GM18868 (cell line): Measurements from ENCODE around the gene TFDP1.

ENCODE experiments used
- ATAC-seq: cut with Tn5 transposase; IDR thresholded peaks from one replicate; pipeline ENCODE4 v1.9.1; 2021; ENCODE audit warnings: mild to moderate bottlenecking, moderate library complexity; ENCODE audit not compliant: unreplicated experiment

The TFDP1 gene

GRCh38 chr13:113657851-113658741 is 73.5 kb downstream of the TFDP1 start, which contains the start of gene ATP4B:
TSS of gene ATP4B (minus strand) at chr13:113658198. CDS start at chr13:113658144, 54 bp downstream.
- no peak for ATAC-seq

- ATAC-seq, result no peak
Observed at GRCh38 chr13:113658836-113659235, 74.3 kb downstream of the TFDP1 start.

GRCh38 chr13:113659337-113659736 is 74.8 kb downstream of the TFDP1 start:
- no peak for ATAC-seq

GRCh38 chr13:113660066-113660465 is 75.5 kb downstream of the TFDP1 start:
- ATAC-seq, result no peak

- no peak for ATAC-seq
Observed at GRCh38 chr13:113661509-113661908, 77.0 kb downstream of the TFDP1 start.

GRCh38 chr13:113663934-113664333 is 79.4 kb downstream of the TFDP1 start:
- no peak for ATAC-seq

GRCh38 chr13:113664751-113665596 is 80.4 kb downstream of the TFDP1 start:
- ATAC-seq, result no peak

GRCh38 chr13:113665597-113666328 is 81.2 kb downstream of the TFDP1 start:
- ATAC-seq, result no peak

GRCh38 chr13:113666329-113666670 is 81.7 kb downstream of the TFDP1 start:
- ATAC-seq, result no peak

- ATAC-seq, result no peak
Observed at GRCh38 chr13:113666951-113667701, 82.6 kb downstream of the TFDP1 start, which contains the start of gene GRK1. TSS of gene GRK1 (plus strand) at chr13:113667219. CDS start at chr13:113667387, 168 bp downstream.

GRCh38 chr13:113667771-113668490 is 83.4 kb downstream of the TFDP1 start:
- ATAC-seq, result no peak

- no peak for ATAC-seq
Observed at GRCh38 chr13:113668491-113668971, 84.0 kb downstream of the TFDP1 start.

GRCh38 chr13:113669231-113669754 is 84.7 kb downstream of the TFDP1 start:
- no peak for ATAC-seq

- no peak for ATAC-seq
Observed at GRCh38 chr13:113669755-113670341, 85.3 kb downstream of the TFDP1 start.

- no peak for ATAC-seq
Observed at GRCh38 chr13:113670541-113670940, 86.0 kb downstream of the TFDP1 start.

GRCh38 chr13:113671066-113672001 is 86.8 kb downstream of the TFDP1 start:
- no peak for ATAC-seq

GRCh38 chr13:113672002-113672651 is 87.6 kb downstream of the TFDP1 start:
- ATAC-seq, result no peak
